Mesendoderm (in vitro differentiated cells): ENCODE data around the gene SLC12A4.

Experiments used
- DNase-seq: peaks from one replicate; pipeline ENCODE4 v3.0.0; 2013
- H2AK5ac ChIP-seq: 2 replicates; pipeline ENCODE4 v1.6.1; 2013; ENCODE audit warnings: low read length, inconsistent platforms
- H2BK120ac ChIP-seq: 2 replicates; pipeline ENCODE4 v1.6.1; 2013; ENCODE audit warnings: low read depth, mild to moderate bottlenecking, low read length, moderate library complexity, mixed read lengths
- H2BK15ac ChIP-seq: replicated peaks from 2 replicates; pipeline ENCODE4 v1.6.1; 2013; ENCODE audit warnings: low read depth, mild to moderate bottlenecking, moderate library complexity
- H2BK5ac ChIP-seq: 2 replicates; pipeline ENCODE4 v1.6.1; 2013; ENCODE audit warnings: low read length, inconsistent platforms
- H3K18ac ChIP-seq: 2 replicates; pipeline ENCODE4 v1.6.1; 2013; ENCODE audit warnings: mild to moderate bottlenecking, low read length, mixed read lengths
- H3K23ac ChIP-seq: one replicate; pipeline ENCODE4 v1.6.1; 2013; ENCODE audit warnings: low read length
- H3K27ac ChIP-seq: 2 replicates; pipeline ENCODE4 v1.5.1; 2013; ENCODE audit warnings: low read depth, mild to moderate bottlenecking, inconsistent platforms, low read length, moderate library complexity
- H3K27me3 ChIP-seq: 2 replicates; pipeline ENCODE4 v1.6.1; 2013; ENCODE audit warnings: low read length, control low read depth, mild to moderate bottlenecking, inconsistent platforms; ENCODE audit not compliant: insufficient read depth, poor library complexity
- H3K36me3 ChIP-seq: 2 replicates; pipeline ENCODE4 v1.6.1; 2013; ENCODE audit warnings: low read length, inconsistent platforms; ENCODE audit not compliant: control insufficient read depth, insufficient read depth
- H3K4ac ChIP-seq: one replicate; pipeline ENCODE4 v1.6.1; 2013; ENCODE audit warnings: low read depth, mild to moderate bottlenecking, low read length, moderate library complexity
- H3K4me1 ChIP-seq: 2 replicates; pipeline ENCODE4 v1.6.1; 2013; ENCODE audit warnings: low read depth, low read length, inconsistent platforms; ENCODE audit not compliant: control insufficient read depth
- H3K4me2 ChIP-seq: 2 replicates; pipeline ENCODE4 v1.6.1; 2013; ENCODE audit warnings: low read length
- H3K4me3 ChIP-seq: 2 replicates; pipeline ENCODE4 v1.5.1; 2013; ENCODE audit warnings: mild to moderate bottlenecking, low read length
- H3K56ac ChIP-seq: one replicate; pipeline ENCODE4 v1.6.1; 2013; ENCODE audit warnings: low read length
- H3K79me1 ChIP-seq: 2 replicates; pipeline ENCODE4 v1.6.1; 2013; ENCODE audit warnings: low read length, inconsistent platforms
- H3K79me2 ChIP-seq: 2 replicates; pipeline ENCODE4 v1.6.1; 2013; ENCODE audit warnings: mild to moderate bottlenecking, low read length; ENCODE audit not compliant: control insufficient read depth, insufficient read depth
- H3K9ac ChIP-seq: 2 replicates; pipeline ENCODE4 v1.6.1; 2013; ENCODE audit warnings: low read length, inconsistent platforms
- H4K5ac ChIP-seq: one replicate; pipeline ENCODE4 v1.6.1; 2013; ENCODE audit warnings: low read length
- H4K8ac ChIP-seq: one replicate; pipeline ENCODE4 v1.6.1; 2013; ENCODE audit warnings: low read depth, mild to moderate bottlenecking, control low read depth, low read length, moderate library complexity
- WGBS: extraction: QIAGEN DNeasy Blood & Tissue Kit; methylation state at CpG from one replicate; pipeline ENCODE4 v1.1.7; 2013; ENCODE audit warnings: low lambda C conversion rate, missing lambda C conversion rate; ENCODE audit not compliant: insufficient coverage; ENCODE audit errors: extremely low coverage; 5-methylcytosine and 5-hydroxymethylcytosine counted together

SLC12A4 gene

GRCh38 chr16:67964477-67965131, 3.8 kb downstream of the SLC12A4 start:
- Histone ChIP-seq H3K79me1 (peaks cover 24% of the 10 kb centered on the region), H3K4ac (no peak overlapping the region), H2BK120ac (no peak overlapping the region), H3K18ac (no peak overlapping the region), H3K4me1 (peaks cover 8% of the 10 kb centered on the region), H3K27ac (no peak overlapping the region), H3K9ac (no peak overlapping the region), H2BK5ac (no peak overlapping the region), H4K8ac (no peak overlapping the region), H3K56ac (no peak overlapping the region), H3K4me3 (no peak overlapping the region), H3K4me2 (no peak overlapping the region), H3K79me2 (peaks cover 18% of the 10 kb centered on the region), H3K27me3 (no peaks in the 10 kb centered on the region), H2AK5ac (no peak overlapping the region), H3K23ac (peak overlapping the region; percentile 83), H4K5ac (no peak overlapping the region), H2BK15ac (no peak overlapping the region), H3K36me3 (peaks cover 11% of the 10 kb centered on the region)
- no CpG with 5 or more reads among the region's 6 CpGs for WGBS
- no peak for DNase-seq

- H3K27ac ChIP-seq, result no peak overlapping the region
- H3K56ac ChIP-seq, result no peak overlapping the region
- peak; percentile 29 for DNase-seq
- no CpG with 5 or more reads among the region's 32 CpGs for WGBS
- H4K5ac ChIP-seq, result no peak overlapping the region
- no peak overlapping the region for H3K9ac ChIP-seq
- no peak overlapping the region for H4K8ac ChIP-seq
- peaks cover 8% of the 10 kb centered on the region for H3K4me1 ChIP-seq
- no peak overlapping the region for H2AK5ac ChIP-seq
- H2BK5ac ChIP-seq, result no peak overlapping the region
- H3K4me2 ChIP-seq, result no peak overlapping the region
- no peaks in the 10 kb centered on the region for H3K27me3 ChIP-seq
- no peak overlapping the region for H3K23ac ChIP-seq
- H2BK120ac ChIP-seq, result no peak overlapping the region
- no peak overlapping the region for H2BK15ac ChIP-seq
- peaks cover 24% of the 10 kb centered on the region for H3K79me1 ChIP-seq
- peaks cover 11% of the 10 kb centered on the region for H3K36me3 ChIP-seq
- peaks cover 18% of the 10 kb centered on the region for H3K79me2 ChIP-seq
- no peak overlapping the region for H3K4ac ChIP-seq
- no peak overlapping the region for H3K18ac ChIP-seq
- no peak overlapping the region for H3K4me3 ChIP-seq
These were observed 4.6 kb downstream of the SLC12A4 start for GRCh38 chr16:67963662-67964321.

- Histone ChIP-seq H2BK5ac (no peak overlapping the region), H3K4me3 (no peak overlapping the region), H2AK5ac (no peak overlapping the region), H3K27ac (no peak overlapping the region), H3K18ac (no peak overlapping the region), H3K4me2 (no peak overlapping the region), H3K36me3 (peaks cover 11% of the 10 kb centered on the region), H3K4me1 (peaks cover 8% of the 10 kb centered on the region), H2BK120ac (no peak overlapping the region), H3K27me3 (no peaks in the 10 kb centered on the region), H4K8ac (no peak overlapping the region), H3K79me2 (peaks cover 18% of the 10 kb centered on the region), H4K5ac (no peak overlapping the region), H2BK15ac (no peak overlapping the region), H3K56ac (no peak overlapping the region), H3K79me1 (peaks cover 24% of the 10 kb centered on the region), H3K23ac (no peak overlapping the region), H3K9ac (no peak overlapping the region), H3K4ac (no peak overlapping the region)
- WGBS, result no CpG with 5 or more reads among the region's 2 CpGs
- no peak for DNase-seq
These were observed 5.2 kb downstream of the SLC12A4 start for GRCh38 chr16:67963292-67963661.

- H3K9ac ChIP-seq, result no peak overlapping the region
- H3K4me2 ChIP-seq, result no peak overlapping the region
- H4K8ac ChIP-seq, result no peak overlapping the region
- H3K56ac ChIP-seq, result no peak overlapping the region
- H3K36me3 ChIP-seq, result peaks cover 11% of the 10 kb centered on the region
- H3K27ac ChIP-seq, result no peak overlapping the region
- peaks cover 8% of the 10 kb centered on the region for H3K4me1 ChIP-seq
- peaks cover 11% of the 10 kb centered on the region for H3K79me2 ChIP-seq
- peaks cover 17% of the 10 kb centered on the region for H3K79me1 ChIP-seq
- no peak overlapping the region for H3K18ac ChIP-seq
- H2BK5ac ChIP-seq, result no peak overlapping the region
- no peak overlapping the region for H2BK15ac ChIP-seq
- H2BK120ac ChIP-seq, result no peak overlapping the region
- H2AK5ac ChIP-seq, result no peak overlapping the region
- H3K4ac ChIP-seq, result no peak overlapping the region
- WGBS, result no CpG with 5 or more reads among the region's 8 CpGs
- no peaks in the 10 kb centered on the region for H3K27me3 ChIP-seq
- H4K5ac ChIP-seq, result no peak overlapping the region
- no peak overlapping the region for H3K23ac ChIP-seq
- DNase-seq, result no peak
- H3K4me3 ChIP-seq, result no peak overlapping the region
These were observed 6.3 kb downstream of the SLC12A4 start for GRCh38 chr16:67962135-67962534.

- Histone ChIP-seq H3K56ac (no peak overlapping the region), H3K27me3 (no peaks in the 10 kb centered on the region), H3K4me1 (peaks cover 3% of the 10 kb centered on the region), H3K18ac (no peak overlapping the region), H3K79me1 (peaks cover 12% of the 10 kb centered on the region), H3K4me3 (no peak overlapping the region), H2BK15ac (no peak overlapping the region), H3K9ac (no peak overlapping the region), H3K79me2 (peaks cover 6% of the 10 kb centered on the region), H3K4ac (no peak overlapping the region), H2AK5ac (no peak overlapping the region), H3K27ac (no peak overlapping the region), H2BK5ac (no peak overlapping the region), H4K8ac (no peak overlapping the region), H3K23ac (no peak overlapping the region), H2BK120ac (no peak overlapping the region), H4K5ac (no peak overlapping the region), H3K4me2 (no peak overlapping the region), H3K36me3 (peaks cover 11% of the 10 kb centered on the region)
- WGBS, result no CpG with 5 or more reads among the region's 13 CpGs
- no peak for DNase-seq
These were observed 6.9 kb downstream of the SLC12A4 start for GRCh38 chr16:67961551-67961957.
